Activated T-cell treated with anti-CD3 and anti-CD28 coated beads for 1 hour (primary cell): ENCODE measurements around the gene NOS1AP.
"Not testable (repeated sequence)": the region's sequence is repeated elsewhere in the genome, so short reads cannot be mapped to it uniquely, and the experiment has no call there.

ENCODE experiments used
- DNase-seq: peaks from one replicate; pipeline ENCODE4 v3.0.0-alpha.2; 2020; ENCODE audit warnings: low read depth

The NOS1AP gene

DNA sequence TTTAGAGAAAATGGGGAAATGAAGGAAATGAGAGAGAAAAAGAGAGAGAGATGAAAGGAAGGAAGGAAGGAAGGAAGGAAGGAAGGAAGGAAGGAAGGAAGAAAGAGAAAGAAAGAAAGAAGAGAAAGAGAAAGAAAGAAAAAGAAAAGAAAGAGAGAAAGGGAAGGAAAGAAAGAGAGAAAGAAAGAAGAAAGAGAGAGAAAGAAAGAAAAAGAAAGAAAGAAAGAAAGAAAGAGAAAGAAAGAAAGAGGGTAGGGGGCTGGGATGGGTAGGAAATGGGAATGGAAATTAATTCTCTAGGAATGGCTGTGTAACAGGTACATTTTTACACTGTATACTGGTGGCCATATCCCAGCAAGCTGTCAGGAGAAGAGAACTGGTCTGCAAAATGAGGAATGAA, 346.7 kb downstream of the NOS1AP start:
- DNase-seq: no peak

DNA sequence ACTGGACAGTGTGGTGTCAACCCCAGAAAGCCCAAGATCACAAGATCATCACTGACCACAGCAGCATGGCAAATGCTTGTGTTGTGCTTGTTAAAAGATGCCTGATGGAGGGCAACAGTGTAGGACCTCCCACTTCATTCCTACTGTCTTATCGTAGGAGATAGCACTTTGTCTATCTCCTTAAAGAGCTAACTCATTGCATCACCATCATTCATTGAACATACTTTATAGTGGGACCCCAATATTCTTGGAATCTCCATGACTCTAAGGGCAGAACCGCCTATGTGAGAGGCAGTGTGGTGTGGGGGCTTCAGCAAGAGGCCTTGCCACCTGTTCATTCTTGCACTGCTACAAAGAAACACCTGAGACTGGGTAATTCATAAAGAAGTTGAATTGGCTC, 347.4 kb downstream of the NOS1AP start:
- no peak for DNase-seq

DNA sequence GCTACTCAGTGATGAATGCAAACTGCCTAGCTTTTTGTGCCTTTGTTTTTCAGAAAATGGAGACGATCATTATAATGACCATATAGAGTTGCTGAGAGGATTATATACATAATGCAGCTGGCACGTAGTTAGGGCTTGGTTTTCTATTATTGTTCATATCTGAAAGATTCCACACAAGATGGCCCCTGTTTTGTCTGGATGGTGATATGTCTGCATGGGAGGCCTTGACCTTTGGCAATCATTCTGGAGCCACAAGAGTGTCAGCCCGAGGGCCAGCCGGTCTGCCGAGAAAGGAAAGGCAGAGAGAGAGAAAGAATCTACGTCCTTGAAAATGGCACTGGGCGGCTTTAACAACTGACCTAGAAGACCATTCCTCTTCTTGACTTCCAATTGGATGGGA, 348.2 kb downstream of the NOS1AP start:
- no peak for DNase-seq

DNA sequence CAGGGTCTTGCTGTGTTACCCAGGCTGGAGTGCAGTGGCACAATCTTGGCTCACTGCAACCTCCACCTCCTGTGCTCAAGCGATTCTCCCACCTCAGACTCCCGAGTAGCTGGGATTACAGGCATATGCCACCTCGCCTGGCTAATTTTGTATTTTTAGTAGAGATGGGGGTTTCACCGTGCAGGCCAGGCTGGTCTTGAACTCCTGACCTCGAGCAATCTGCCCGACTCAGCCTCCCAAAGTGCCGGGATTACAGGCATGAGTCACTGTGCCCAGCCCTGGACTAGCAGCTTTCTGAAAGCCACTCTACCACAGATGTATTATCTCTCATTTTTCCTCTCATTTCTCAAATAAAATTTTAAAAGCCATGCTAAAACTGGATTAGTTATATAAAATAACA, 349.1 kb downstream of the NOS1AP start:
- not testable (repeated sequence) for DNase-seq

DNA sequence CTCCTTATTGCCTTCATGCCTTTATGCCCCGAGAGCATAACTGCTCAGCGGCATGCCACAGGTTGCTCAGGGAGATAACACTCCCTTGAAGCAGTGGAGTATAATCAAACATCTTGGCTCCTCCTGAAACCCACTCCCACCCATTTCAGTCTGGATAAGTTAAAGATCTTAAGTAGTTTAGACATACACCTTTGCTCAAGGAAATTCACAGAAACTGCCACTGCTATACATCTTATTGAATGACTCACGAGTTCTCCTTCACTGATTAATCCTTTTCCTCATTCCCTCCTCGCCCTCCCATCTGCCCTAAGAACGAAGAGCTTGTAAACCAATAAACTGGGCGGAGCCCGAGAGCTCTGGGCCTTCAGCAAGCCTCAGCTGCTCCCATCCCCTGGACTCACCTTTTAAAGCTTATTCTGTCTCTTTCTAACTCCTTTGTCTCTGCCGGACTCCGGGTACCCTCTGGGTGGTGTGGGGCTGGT, 350.0 kb downstream of the NOS1AP start:
- not testable (repeated sequence) for DNase-seq
